HepG2 (cell line): ENCODE data around the gene DYRK2. TPM values are rescaled to one million over a fixed set of nuclear protein-coding genes. Genes with fewer than 3 reads are reported as not detected.
A peak's percentile ranks its signal among the peaks of the same experiment; 100 is the strongest.

Experiments
- ARNTL ChIP-seq: sonication (generic); formaldehyde crosslinking; IDR thresholded peaks from 2 replicates; pipeline ENCODE4 v1.4.0; 2020; ENCODE audit warnings: mild to moderate bottlenecking, missing genetic modification reagents
- CENPBD1 ChIP-seq: sonication (generic); formaldehyde crosslinking; IDR thresholded peaks from 2 replicates; pipeline ENCODE4 v1.8.0; 2022; ENCODE audit warnings: missing genetic modification reagents, low read depth, mild to moderate bottlenecking, borderline replicate concordance
- DDIT3 ChIP-seq: sonication (generic); formaldehyde crosslinking; IDR thresholded peaks from 2 replicates; pipeline ENCODE4 v1.4.0; 2020; ENCODE audit warnings: mild to moderate bottlenecking, missing genetic modification reagents
- DNMT1 ChIP-seq: sonication (generic); formaldehyde crosslinking; IDR thresholded peaks from 2 replicates; pipeline ENCODE4 v1.5.1; 2020; ENCODE audit warnings: mild to moderate bottlenecking, missing genetic modification reagents
- GABPB1 ChIP-seq: IDR thresholded peaks from 2 replicates; pipeline ENCODE4 v1.6.1; 2016; ENCODE audit warnings: mild to moderate bottlenecking, missing genetic modification reagents, moderate library complexity, missing compliant biosample characterization
- HBP1 ChIP-seq: IDR thresholded peaks from 2 replicates; pipeline ENCODE4 v1.6.1; 2016; ENCODE audit warnings: low read depth, control low read depth
- KAT7 ChIP-seq: IDR thresholded peaks from 2 replicates; pipeline ENCODE4 v1.6.1; 2018; ENCODE audit warnings: borderline replicate concordance, missing compliant biosample characterization
- MXD4 ChIP-seq: IDR thresholded peaks from 2 replicates; pipeline ENCODE4 v1.6.1; 2016; ENCODE audit warnings: mild to moderate bottlenecking, missing biosample characterization, missing genetic modification reagents
- PAX8 ChIP-seq: sonication (generic); formaldehyde crosslinking; IDR thresholded peaks from 2 replicates; pipeline ENCODE4 v1.8.0; 2022; ENCODE audit warnings: mild to moderate bottlenecking, missing genetic modification reagents, borderline replicate concordance
- POGZ ChIP-seq: sonication (generic); formaldehyde crosslinking; IDR thresholded peaks from 2 replicates; pipeline ENCODE4 v1.4.0; 2020; ENCODE audit warnings: mild to moderate bottlenecking, missing genetic modification reagents
- SAP130 ChIP-seq: IDR thresholded peaks from 2 replicates; pipeline ENCODE4 v1.6.1; 2016; ENCODE audit warnings: low read depth
- SMAD1 ChIP-seq: sonication (generic); formaldehyde crosslinking; IDR thresholded peaks from 2 replicates; pipeline ENCODE4 v1.4.0; 2020; ENCODE audit warnings: missing genetic modification reagents, low read depth, mild to moderate bottlenecking, borderline replicate concordance
- SP1 ChIP-seq, 2 experiments: fragments of 450-650 bp in 1 of 2; sonication (generic) in 1 of 2; formaldehyde crosslinking in 1 of 2; IDR thresholded peaks; 2 replicates each; pipeline versions ENCODE4 v1.4.0 to v1.6.1; 2016 to 2020; ENCODE audit warnings: missing genetic modification reagents in 1 of 2
- TOPORS ChIP-seq: sonication (generic); formaldehyde crosslinking; IDR thresholded peaks from 2 replicates; pipeline ENCODE4 v1.8.0; 2023; ENCODE audit warnings: mild to moderate bottlenecking, missing genetic modification reagents
- ZFX ChIP-seq: sonication (generic); formaldehyde crosslinking; IDR thresholded peaks from 2 replicates; pipeline ENCODE4 v1.4.0; 2020; ENCODE audit warnings: mild to moderate bottlenecking, low read depth, missing genetic modification reagents, moderate library complexity
- ZNF501 ChIP-seq: sonication (generic); formaldehyde crosslinking; IDR thresholded peaks from 2 replicates; pipeline ENCODE4 v1.5.1; 2020; ENCODE audit warnings: mild to moderate bottlenecking, moderate library complexity, missing genetic modification reagents
- ZNF546 ChIP-seq: sonication (generic); formaldehyde crosslinking; conservative IDR thresholded peaks from 2 replicates; pipeline ENCODE4 v1.8.1; 2023; ENCODE audit warnings: mild to moderate bottlenecking, missing genetic modification reagents
- ZNF564 ChIP-seq: sonication (generic); formaldehyde crosslinking; IDR thresholded peaks from 2 replicates; pipeline ENCODE4 v1.8.1; 2023; ENCODE audit warnings: mild to moderate bottlenecking, missing genetic modification reagents
- ZNF709 ChIP-seq: sonication (generic); formaldehyde crosslinking; IDR thresholded peaks from 2 replicates; pipeline ENCODE4 v1.5.0; 2020; ENCODE audit warnings: mild to moderate bottlenecking, missing genetic modification reagents
- ZNF777 ChIP-seq: sonication (generic); formaldehyde crosslinking; IDR thresholded peaks from 2 replicates; pipeline ENCODE4 v1.4.0; 2020; ENCODE audit warnings: missing genetic modification reagents
- polyA plus RNA-seq, 8 experiments: library from polyadenylated mRNA; depleted of rRNA in 3 of 8; stranded (reverse) in 7 of 8; unstranded in 1 of 8; fragments of >200 nt; fragmentation: Illumina TruSeq in 4 of 8; extraction: Trizol in 4 of 8; gene quantifications; 2 replicates each; pipeline versions ENCODE4 v1.2.1 to v1.2.3, GENCODE V29; 2011 to 2016; ENCODE audit warnings: low read depth in 4 of 8, missing spikeins in 1 of 8, mixed read lengths in 1 of 8; ENCODE audit not compliant: insufficient read depth in 1 of 8
- total RNA-seq, 5 experiments: library from RNA; depleted of rRNA; stranded (reverse); fragments of >200 nt; fragmentation: Illumina TruSeq; extraction: Trizol; gene quantifications; 2 replicates each; pipeline ENCODE4 v1.2.3, GENCODE V29; 2016; ENCODE audit warnings: low read depth in 1 of 5
- TF ChIP-seq, protein P1 (sequence below): sonication (generic); formaldehyde crosslinking; IDR thresholded peaks from 2 replicates; pipeline ENCODE4 v1.9.0; 2022; ENCODE audit warnings: missing genetic modification reagents, mild to moderate bottlenecking, borderline replicate concordance

DYRK2 gene
- total and polyA plus RNA-seq, 2 of the 13 experiments (the other 11 are each of a cell fraction or from before 2014, with no cell fraction given), result 8.2 to 11.5 TPM

GRCh38 chr12:67649570-67650387 lies 1.2 kb downstream of the DYRK2 start (continued):
- peak; percentile 9; the same call in 1 of the 2 replicates for TF ChIP-seq ZNF777 (CRISPR knock-in tag)
- TF ChIP-seq PAX8 (CRISPR knock-in tag), result no peak
- TF ChIP-seq ZNF709 (CRISPR knock-in tag), result peak; percentile 48; the same call in 1 of the 2 replicates
- TF ChIP-seq SP1 (IDR thresholded peaks at IDR 0.05), result no peak
- no peak for TF ChIP-seq SP1 (CRISPR knock-in tag; IDR thresholded peaks at IDR 0.05)
- peak; percentile 43; the same call in 1 of the 2 replicates for TF ChIP-seq MXD4 (CRISPR knock-in tag)
- TF ChIP-seq SMAD1 (CRISPR knock-in tag), result 0 out of 2 replicates have a peak, but pooled peaks have one; percentile 29
- 0 out of 2 replicates have a peak, but pooled peaks have one; percentile 38 for TF ChIP-seq ZNF546
- peak; percentile 49; the same call in 1 of the 2 replicates for TF ChIP-seq ZNF501 (CRISPR knock-in tag)
- TF ChIP-seq TOPORS (CRISPR knock-in tag), result no peak
- TF ChIP-seq, protein P1, sequence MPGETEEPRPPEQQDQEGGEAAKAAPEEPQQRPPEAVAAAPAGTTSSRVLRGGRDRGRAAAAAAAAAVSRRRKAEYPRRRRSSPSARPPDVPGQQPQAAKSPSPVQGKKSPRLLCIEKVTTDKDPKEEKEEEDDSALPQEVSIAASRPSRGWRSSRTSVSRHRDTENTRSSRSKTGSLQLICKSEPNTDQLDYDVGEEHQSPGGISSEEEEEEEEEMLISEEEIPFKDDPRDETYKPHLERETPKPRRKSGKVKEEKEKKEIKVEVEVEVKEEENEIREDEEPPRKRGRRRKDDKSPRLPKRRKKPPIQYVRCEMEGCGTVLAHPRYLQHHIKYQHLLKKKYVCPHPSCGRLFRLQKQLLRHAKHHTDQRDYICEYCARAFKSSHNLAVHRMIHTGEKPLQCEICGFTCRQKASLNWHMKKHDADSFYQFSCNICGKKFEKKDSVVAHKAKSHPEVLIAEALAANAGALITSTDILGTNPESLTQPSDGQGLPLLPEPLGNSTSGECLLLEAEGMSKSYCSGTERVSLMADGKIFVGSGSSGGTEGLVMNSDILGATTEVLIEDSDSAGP (CRISPR knock-in tag), result peak; percentile 48; the same call in 1 of the 2 replicates
- no peak for TF ChIP-seq ZNF564
- no peak for TF ChIP-seq POGZ (CRISPR knock-in tag)
- TF ChIP-seq KAT7 (CRISPR knock-in tag), result peak; percentile 56; the same call in 1 of the 2 replicates
- no peak for TF ChIP-seq DDIT3
- peak; percentile 20; the same call in 1 of the 2 replicates for TF ChIP-seq ARNTL (CRISPR knock-in tag)
- no peak for TF ChIP-seq CENPBD1 (CRISPR knock-in tag)
- peak; percentile 29 for TF ChIP-seq SAP130 (CRISPR knock-in tag)
- TF ChIP-seq GABPB1 (CRISPR knock-in tag), result peak; percentile 44; the same call in 1 of the 2 replicates
- peak; percentile 54 for TF ChIP-seq ZFX
- TF ChIP-seq HBP1 (CRISPR knock-in tag), result 0 out of 2 replicates have a peak, but pooled peaks have one; percentile 21
- TF ChIP-seq DNMT1, result no peak
